Measurements from ENCODE around the gene CA14.
"Not testable (repeated sequence)": the region's sequence is repeated elsewhere in the genome, so short reads cannot be mapped to it uniquely, and the experiment has no call there.

The CA14 gene

DNA sequence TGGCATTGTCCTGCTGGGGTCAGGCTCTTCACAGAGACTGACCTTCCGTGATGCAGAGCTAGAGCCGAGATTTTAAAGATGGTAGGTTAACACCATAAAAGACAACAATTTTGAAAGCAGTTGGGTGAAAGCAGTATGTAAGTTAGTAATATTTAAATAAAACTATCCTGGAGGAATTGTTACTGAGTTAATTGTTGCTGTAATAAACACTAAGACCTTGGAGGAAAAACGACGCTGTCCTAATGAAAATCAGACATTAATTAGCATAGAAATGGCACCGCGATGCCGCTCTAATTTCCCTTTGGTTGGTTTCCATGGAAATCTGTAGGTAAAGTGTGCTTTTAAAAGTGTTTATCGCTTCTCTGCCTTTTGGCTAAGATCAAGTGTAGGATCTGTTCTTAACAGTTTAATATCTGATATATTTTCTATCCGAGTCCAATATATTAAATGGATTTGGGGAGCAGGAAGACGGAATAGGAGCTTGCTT, 20.9 kb upstream of the CA14 start:
- no peak for DNase-seq

DNA sequence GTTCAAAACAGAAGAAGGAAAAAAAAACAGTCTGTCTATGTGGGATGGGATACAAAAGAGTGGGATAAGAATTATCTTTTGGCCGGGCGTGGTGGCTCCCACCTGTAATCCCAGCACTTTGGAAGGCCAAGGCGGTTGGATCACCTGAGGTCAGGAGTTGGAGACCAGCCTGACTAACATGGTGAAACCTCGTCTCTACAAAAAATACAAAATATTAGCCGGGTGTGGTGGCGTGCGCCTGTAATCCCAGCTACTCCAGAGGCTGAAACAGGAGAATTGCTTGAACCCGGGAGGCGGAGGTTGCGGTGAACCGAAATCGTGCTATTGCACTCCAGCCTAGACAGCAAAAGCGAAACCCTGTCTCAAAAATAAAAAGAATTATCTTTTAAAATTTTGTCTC, 20.4 kb upstream of the CA14 start:
- DNase-seq: not testable (repeated sequence)

DNA sequence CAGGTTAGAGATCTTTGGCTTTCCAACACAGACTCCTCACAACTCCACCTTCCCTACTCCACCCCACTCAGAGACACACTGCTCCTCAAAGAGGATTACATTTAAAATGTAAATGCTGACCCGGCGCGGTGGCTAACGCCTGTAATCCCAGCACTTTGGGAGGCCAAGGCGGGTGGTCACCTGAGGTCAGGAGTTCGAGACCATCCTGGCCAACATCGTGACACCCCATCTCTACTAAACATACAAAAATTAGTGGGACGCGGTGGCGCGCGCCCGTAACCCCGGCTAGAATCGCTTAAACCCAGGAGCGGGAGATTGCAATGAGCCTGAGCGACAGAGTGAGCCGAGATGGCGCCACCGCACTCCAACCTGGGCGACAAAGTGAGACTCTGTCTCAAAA, 19.8 kb upstream of the CA14 start:
- no peak for DNase-seq

DNA sequence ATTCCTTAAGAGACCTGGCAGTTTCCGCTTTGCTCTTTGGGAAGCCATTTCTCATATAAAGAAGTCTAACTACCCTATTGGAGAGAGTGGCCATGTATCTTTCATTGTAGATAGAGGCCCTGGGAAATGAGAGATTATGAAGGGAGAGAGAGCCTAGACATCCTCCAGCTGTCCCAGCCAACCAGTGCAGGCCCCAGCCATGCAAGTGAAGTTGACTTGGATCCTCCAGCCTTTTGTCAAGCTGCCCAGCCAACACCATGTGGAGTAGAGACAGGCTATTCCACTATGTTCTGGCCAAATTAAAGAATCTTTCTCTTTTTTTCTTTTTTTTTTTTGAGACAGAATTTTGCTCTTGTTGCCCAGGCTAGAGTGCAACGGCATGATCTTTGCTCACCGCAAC, 14.6 kb upstream of the CA14 start:
- DNase-seq: no peak

DNA sequence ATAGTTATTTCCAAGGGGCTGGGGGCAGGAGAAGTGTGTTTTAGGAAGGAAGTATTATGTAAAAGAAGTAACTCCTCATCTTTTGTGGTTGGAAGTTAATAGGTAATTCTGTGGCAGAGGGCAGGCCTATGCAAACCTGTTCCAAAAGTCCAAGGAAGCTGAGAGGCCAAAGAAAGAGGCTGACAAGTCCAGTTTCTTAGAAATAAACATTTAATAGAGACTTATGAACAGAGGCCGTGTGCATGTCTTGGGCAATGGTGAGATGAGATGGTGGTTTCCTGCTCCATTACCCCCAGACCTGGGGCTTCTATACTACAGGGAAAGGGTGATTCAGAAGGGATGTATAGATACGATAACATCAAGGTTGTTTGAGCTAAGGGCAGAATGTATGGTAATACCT, 7.6 kb upstream of the CA14 start:
- no peak for DNase-seq

DNA sequence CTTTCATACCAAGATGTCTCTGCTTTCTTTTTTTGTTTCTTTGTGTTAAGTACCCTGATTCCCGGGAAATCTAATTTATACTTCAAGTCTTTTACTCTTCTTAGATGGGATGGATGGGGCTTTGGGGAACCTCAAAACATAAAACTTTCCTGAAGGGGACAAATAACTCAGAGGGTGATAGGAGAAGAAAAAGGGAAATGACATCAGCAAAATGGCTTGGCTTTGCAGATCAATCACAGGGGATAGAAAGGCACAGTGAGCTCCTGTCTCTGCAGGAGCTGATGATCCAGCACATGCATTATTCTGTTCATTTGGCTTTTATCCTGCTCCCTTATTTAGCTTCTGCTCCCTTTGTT, 1.4 kb upstream of the CA14 start:
- no peak for DNase-seq

DNA sequence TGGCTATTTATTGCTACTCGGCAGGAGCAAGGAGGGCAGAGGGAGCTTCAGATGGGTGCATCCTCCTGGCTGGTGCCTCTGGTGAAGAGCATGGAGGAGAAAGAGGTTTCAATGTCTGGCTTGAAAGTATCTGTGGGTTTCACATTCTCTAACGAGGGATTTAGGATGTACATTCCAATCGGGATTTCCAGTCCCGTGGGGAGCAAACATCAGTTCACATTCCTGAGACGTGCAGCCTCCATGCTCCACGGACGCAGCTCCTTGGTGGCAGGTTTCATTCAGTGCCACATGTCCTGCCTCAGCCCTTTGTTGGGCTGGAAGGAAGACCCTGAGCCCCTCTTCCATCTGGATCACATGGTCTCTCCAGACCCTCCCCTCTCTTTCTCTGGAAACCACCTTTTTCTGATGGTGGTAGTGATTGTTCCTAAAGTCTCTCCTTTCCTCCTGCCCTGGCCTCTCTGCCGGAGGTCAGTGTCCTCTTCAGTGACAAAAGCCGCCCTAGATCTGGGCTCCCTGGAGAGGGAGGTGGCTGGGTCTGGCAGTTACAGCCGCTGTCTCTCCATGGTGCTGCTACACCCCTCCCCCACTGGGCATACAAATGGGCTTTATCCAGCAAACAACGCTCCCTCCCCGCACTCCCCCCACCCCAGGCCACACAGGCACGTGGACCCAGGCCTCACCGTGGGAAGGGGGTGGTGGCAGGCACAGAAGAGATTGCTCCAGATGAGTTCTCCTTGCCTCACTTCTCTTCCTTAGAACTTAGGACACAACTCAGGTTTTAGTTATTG, 826 bp upstream of the CA14 start:
- DNase-seq: no peak

DNA sequence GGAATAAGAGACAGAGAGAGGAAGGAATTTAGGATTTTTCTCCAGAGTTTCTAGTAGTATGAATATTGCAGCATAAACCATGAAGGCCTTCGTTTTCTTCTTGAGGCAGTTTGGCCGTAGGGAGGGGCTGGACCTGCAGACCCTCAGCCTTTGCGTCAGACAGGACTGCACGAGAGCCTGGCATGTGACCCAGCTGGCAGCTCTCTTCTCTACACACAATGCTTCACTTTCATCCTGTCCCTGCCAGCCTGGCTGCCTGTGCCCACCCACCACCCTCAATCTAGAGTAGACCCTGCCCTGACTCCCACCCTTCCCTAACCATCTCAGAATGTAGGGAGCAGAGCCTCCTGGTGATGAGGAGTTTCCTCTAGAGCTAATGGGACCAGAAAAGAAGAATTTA, 1.6 kb downstream of the CA14 start:
- DNase-seq: no peak

DNA sequence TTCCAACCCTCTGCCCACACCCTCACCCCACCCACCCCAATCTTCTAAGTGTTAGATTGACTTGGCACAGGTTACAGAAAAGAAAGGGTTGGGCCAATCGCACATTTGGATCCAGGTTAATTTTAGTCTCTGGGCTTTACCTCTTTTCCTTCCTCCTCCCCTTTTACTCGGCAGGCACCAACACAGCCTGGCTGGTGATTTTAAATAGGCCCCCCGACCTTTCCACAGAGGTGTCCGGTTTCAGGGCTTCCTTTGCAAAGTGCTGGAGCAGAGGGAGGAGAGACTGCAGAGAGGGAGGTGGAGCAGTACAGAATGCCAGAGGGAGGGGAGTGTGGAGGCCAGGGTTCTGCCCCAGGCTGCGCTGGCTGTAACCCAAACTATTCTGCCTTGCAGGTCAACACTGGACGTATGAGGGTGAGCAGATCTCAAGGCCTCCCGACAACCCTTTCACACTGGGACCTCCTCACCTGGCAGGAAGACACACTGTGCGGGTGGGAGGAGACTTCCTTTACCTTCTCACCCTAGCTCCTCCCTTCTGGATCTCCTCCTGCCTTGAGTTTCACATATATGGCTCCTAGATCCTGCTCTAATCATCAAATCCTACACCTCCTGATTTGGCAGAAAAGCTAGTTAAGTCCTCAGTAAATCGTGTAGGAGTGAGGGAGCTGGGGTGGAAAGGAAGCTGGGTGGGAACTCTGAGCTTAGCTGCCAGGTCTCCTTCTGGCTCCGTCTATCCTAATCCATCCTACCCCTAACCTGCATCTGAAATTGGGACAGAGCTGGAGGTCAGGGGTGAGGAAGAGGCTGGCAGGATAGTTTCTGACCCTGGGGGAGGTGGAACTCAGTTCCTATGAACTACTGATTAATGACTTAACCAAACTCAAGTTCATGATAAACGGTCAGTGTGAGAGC, 2.4 kb downstream of the CA14 start:
- DNase-seq: no peak

DNA sequence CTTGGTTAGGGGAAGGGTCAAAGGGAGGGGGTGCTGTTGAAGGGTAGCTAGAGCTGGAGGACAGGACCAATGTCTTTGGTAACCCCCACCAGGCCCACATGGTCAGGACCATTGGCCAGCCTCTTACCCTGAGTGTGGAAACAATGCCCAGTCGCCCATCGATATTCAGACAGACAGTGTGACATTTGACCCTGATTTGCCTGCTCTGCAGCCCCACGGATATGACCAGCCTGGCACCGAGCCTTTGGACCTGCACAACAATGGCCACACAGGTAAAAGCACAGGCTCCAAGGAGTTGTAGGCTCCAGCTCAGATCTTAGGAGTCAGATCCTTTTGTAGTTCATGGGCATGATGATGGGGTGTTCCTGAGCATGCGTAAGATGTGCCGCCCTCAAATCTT, 3.8 kb downstream of the CA14 start:
- DNase-seq: no peak

DNA sequence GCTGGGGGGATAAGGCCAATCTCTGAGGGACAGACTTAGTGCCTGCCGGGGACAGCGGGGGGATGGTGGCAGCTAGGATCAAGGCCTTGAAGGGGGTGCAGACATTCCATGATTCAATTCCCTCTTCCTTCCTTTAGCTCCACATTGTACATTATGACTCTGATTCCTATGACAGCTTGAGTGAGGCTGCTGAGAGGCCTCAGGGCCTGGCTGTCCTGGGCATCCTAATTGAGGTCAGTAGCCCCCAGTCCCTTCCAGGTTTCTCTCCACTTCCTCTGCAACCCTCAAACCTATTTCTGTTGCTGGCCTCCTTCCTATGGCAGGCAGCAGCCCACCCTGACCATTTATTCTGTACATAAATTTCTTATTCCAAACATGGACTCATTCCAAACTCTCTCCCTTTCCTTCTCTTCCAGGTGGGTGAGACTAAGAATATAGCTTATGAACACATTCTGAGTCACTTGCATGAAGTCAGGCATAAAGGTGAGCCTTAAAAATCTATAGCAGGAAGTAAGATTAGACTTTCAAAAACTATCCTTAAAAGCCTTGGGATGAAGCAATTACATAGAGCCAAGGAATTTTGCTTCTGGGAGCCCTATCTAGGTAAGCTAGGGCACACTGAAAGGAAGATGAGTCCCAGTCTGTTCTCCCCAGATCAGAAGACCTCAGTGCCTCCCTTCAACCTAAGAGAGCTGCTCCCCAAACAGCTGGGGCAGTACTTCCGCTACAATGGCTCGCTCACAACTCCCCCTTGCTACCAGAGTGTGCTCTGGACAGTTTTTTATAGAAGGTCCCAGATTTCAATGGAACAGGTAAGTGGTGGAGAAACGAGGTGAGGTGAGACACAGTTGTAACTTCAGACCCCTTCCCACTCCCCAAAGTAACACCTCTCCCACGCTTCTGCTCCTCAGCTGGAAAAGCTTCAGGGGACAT, 5.1 kb downstream of the CA14 start:
- DNase-seq: no peak

DNA sequence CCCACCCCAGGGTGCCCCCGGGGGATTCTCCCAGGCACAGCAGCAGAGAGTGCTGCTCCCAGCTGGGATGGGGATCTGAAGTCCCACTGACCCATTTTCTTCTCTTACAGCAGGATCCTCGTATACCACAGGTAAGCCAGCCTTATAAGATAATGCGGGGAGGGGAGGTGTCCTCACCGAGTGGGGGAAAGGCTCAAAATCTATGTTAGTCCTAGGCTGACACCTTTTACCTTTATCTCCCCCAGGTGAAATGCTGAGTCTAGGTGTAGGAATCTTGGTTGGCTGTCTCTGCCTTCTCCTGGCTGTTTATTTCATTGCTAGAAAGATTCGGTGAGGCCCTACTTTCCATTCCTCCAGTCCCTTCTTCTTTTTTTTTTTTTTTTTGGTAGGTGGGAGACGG, 6.0 kb downstream of the CA14 start:
- DNase-seq: no peak

DNA sequence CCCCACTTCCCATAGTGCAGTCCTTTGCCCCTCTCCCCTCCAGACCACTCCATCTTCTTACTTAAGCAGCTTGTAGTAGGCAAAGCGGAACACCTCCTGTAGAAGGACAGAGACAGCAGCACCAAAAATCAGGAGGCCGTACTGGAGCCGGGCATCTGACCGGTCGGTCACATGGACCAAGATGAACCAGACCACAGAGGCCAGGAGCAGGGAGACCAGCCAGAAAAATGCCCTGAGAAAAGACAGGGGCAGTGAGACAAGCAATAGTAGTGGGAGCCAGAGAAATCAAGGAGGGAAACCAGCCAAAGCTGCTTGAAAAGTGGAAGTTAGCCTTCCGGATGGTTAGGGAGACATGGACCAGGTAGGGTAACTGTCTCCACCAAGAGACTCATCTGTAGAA, 10.3 kb downstream of the CA14 start:
- no peak for DNase-seq

DNA sequence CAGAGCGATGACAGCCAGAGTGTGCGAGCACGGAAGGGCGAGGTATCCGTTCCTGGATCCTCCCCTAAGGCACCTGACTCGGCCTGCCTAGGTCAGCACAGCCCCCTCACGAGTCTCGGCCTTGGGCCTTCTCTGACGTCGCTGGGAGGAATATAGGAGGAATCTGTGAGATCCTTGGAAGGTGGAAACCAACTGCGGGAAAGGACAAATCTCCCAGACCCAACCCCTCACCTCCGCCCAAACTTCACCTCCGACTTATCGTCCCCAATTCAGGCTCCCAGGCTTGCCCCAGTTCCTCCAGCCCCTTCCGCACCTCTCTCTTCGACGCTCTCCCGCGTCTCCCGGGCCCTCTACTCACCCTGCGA, 10.7 kb downstream of the CA14 start:
- no peak for DNase-seq

DNA sequence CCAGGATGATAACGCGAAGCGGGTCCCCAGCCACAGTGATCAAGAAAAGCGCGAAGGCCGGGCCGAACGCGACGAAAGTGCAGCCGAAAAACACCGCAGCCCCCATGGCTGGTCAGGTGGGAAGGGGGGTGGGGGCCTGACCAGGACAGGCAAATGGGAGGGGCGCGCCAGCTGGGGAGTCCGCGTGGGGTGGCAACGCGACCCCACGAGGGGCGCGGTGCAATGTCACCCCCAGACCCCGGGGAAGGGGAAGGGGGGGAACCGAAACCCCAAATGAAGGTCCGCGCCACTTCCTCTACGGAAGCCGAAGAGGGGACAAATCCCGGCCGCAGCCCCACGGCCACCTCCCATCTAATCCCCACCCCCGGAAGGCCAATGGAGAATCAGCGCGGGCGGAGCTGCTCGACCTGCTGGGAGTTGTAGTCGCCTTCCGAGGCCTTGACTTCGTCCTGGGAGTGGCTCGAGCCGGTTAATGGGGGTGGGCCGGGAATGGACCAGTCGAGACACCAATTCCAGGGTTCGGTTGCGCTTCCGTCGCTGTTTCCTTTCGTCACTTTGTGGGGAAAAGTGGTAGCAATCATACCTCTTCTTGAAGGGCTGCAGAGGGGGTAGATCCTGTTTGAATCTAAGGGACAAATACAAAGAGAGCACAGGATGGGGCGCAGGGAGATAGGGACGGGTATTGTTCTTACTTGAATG, 11.3 kb downstream of the CA14 start, which contains the start of gene APH1A:
Gene APH1A (minus strand): TSS at position 312 of the 699 bp plus-strand sequence. CDS start 206 bp downstream, at position 106.
- peak; percentile 94 for DNase-seq

DNA sequence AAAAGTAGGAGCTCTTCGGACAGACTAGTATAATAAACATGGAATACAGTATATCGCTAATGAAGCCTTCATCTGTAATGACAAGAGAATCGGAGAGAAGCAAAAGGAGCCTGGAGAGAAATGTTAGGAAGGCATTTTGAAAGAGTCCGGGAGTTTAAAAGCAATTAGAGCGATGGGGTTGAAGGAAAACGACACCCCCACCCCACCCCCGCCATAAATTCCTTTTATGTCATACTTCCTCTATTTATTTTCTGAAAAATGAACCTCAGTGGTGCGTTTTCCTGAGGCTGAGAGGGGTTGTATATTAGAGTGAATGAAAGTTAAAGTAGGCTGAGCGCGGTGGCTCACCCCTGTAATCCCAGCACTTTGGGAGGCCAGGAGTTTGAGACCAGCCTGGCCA, 11.9 kb downstream of the CA14 start:
- DNase-seq: no peak

DNA sequence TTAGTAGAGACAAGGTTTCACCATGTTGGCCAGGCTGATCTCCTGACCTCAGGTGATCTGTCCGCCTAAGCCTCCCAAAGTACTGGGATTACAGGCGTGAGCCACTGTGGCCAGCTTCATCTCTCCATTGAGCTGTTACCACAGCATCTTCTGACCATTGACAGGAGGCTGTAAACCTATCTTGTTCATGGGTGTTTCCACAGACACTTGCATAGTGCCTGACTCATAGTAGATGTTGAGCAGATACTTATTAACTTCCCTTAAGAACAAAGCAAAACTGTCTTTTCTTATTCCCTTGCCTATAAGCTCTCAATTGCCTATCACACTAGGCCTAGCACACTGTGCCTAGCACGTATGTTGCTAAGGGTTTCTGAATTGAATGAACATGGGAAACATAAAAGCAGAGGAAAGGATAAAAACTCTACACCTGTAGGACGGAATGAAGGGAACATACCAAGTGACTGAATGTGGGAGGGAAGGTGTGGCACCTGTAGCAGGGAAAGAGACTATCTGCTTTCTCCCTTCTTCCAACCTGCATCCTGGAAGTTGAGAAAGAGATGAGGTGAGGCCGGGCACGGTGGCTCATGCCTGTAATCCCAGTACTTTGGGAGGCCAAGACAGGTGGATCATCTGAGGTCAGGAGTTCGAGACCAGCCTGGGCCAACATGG, 13.9 kb downstream of the CA14 start:
- no peak for DNase-seq

DNA sequence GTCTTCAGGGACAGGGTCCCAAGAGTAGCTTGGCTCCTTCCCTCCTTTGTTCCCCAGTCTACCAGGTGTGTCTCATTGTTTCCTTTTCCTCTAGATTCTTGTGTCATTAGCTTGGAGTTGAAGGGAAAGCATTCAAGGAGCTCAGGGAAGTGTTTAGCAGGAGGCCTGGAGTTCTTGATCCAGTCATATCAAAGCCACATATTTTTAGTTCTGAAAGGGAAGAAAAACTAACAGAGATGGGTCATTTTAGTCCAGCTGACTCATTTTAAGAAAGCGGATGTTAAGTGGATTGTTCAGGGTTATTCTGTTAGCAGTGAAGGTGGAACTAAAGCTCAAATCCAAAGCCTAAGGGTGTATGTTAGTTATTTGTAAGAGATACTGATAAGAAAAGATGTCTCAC, 15.7 kb downstream of the CA14 start:
- DNase-seq: no peak

DNA sequence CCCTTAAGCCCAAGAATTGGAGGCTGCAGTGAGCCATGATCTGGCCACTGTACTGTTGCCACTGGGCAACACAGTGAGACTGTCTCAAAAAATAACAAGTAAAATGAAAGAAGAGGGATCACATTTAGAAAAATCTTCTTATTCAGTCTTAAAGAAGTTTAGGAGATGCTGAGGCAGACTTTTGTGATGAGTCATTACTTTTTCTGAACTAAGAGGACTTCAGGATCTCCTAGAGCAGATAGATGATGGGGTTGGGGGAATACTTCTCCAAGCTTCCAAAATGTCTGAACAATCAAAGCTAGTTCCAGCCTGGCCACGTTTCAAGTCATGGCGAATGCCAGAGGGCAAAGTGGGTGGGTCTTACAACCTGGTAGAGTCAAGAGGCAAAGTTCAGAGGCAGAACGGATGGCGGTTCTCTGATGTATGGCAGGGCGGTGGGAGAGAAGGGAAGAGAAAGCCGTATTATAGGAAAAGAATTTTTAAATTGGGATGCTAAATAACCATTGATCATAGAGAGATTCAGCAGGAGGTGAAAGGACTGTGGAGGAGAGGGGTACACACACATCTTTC, 22.6 kb downstream of the CA14 start:
- no peak for DNase-seq

DNA sequence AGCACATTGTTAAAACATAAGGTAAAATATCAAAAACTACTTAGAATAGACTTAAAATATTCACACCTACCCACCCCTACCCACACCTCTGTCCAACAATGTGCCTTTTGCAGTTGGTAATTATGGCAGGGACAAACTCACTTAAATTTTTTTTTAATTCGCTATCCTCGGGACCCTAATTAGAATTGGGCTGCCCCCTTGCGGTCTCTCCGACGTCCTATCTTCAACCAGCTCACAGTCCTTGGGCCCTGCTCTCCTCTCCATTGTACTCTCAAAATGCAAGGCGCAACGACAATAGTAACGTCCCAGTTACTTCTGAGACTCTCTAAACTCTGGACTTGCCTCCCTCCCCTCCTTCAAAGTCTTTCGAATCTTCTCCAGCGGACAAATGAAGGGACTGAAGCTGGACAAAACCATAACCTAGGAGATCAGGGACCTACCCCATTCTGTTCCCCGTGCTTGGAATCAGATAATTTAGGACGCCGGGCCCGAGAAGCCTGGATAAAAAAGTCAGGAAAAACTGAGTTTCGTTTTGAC, 23.7 kb downstream of the CA14 start:
- peak; percentile 44 for DNase-seq
